Colonic mucosa (tissue), 4 donors: ENCODE measurements around the gene CACHD1. TPM values are rescaled to one million over a fixed set of nuclear protein-coding genes. Genes with fewer than 3 reads are reported as not detected.

Source experiments
- DNase-seq: peaks from one replicate; pipeline ENCODE4 v3.0.0-alpha.2; 2020
- H3K27ac ChIP-seq: fragments of 200-600 bp; one replicate; pipeline ENCODE4 v1.8.0; 2021
- H3K27me3 ChIP-seq: fragments of 200-600 bp; one replicate; pipeline ENCODE4 v1.8.0; 2021
- H3K36me3 ChIP-seq: fragments of 200-600 bp; one replicate; pipeline ENCODE4 v1.8.0; 2021
- H3K4me1 ChIP-seq: fragments of 200-600 bp; one replicate; pipeline ENCODE4 v1.8.0; 2021; ENCODE audit warnings: mild to moderate bottlenecking
- H3K4me3 ChIP-seq: fragments of 200-600 bp; one replicate; pipeline ENCODE4 v1.8.0; 2021
- H3K9ac ChIP-seq, 2 donors: one replicate each; pipeline ENCODE4 v1.7.0; 2013; ENCODE audit warnings: control low read depth in 2 of 2, low read depth in 2 of 2, low read length in 2 of 2
- H3K9me3 ChIP-seq: fragments of 200-600 bp; one replicate; pipeline ENCODE4 v1.8.0; 2021
- intact Hi-C: fragments of 100-400 bp; cut with DNase I; formaldehyde crosslinking; loops from one replicate; pipeline ENCODE4 v1.14.1; 2022
- total RNA-seq, 2 donors: library from RNA; stranded (reverse); fragmentation: NEBNext Ultra II Directional in 1 of 2; extraction: Animal tissue kit (Norgen Biotek cat#: 25700) in 1 of 2; gene quantifications; one replicate each; pipeline ENCODE4 v1.2.1, GENCODE V29; 2021
- TF ChIP-seq, protein P1 (sequence below): fragments of 200-600 bp; IDR thresholded peaks from one replicate; pipeline ENCODE4 v1.8.0; 2022; ENCODE audit warnings: antibody characterized with exemption, mild to moderate bottlenecking
- donor health status: healthy.
- donor health status: DM: no; HTN: no; CAD: no.
- donor health status: DM: no; HTN: no; CAD: no.

CACHD1 gene
- total RNA-seq, 2 donors from 2014 or later = 1.5 to 2.0 TPM

DNA sequence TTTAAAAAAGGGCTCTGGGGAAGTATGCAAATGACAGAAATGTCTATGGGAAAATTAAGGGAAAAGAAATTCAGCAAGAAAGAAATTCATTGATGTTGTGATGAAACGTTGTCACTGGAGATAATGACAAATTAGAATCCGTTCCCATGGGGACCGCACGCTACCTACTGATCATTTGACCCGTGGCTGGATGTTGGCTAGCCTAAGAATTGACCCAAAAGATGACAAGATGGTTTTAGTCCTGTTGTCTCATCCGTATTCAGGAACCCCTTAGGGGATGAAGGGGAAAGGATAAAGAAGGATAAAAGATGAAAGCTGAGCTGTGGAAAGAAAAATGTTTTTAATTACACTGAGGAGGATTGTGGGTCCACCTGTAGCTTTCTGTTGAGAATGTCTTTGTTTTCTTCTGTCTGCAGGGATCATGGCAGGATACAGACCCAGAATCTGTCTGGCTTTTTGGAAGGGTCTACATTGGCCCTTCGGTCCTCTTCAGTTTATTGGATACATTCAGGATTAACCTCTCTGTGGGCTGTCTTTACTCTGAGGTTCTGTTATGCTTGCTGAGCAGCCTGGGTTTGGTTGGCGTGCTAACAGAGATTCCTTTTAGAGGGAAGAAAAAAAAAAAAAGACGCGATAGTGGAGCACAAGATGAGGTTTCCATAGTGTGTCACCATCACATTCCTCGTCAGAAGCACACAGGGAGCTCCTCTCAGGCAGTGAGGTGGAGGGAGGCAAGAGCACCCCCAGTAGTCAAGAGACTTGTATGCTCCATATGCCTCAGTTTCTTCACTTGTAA, 106.2 kb downstream of the CACHD1 start:
- intact Hi-C loops = no loop called here
- TF ChIP-seq, protein P1, sequence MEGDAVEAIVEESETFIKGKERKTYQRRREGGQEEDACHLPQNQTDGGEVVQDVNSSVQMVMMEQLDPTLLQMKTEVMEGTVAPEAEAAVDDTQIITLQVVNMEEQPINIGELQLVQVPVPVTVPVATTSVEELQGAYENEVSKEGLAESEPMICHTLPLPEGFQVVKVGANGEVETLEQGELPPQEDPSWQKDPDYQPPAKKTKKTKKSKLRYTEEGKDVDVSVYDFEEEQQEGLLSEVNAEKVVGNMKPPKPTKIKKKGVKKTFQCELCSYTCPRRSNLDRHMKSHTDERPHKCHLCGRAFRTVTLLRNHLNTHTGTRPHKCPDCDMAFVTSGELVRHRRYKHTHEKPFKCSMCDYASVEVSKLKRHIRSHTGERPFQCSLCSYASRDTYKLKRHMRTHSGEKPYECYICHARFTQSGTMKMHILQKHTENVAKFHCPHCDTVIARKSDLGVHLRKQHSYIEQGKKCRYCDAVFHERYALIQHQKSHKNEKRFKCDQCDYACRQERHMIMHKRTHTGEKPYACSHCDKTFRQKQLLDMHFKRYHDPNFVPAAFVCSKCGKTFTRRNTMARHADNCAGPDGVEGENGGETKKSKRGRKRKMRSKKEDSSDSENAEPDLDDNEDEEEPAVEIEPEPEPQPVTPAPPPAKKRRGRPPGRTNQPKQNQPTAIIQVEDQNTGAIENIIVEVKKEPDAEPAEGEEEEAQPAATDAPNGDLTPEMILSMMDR = no peak
- Histone ChIP-seq H3K36me3 (no peaks in the 10 kb centered on the region), H3K4me3 (no peak overlapping the region), H3K9me3 (no peaks in the 10 kb centered on the region), H3K9ac (no peak overlapping the region), H3K4me1 (no peaks in the 10 kb centered on the region), H3K27me3 (no peaks in the 10 kb centered on the region), H3K27ac (no peak overlapping the region)
- DNase-seq = no peak

DNA sequence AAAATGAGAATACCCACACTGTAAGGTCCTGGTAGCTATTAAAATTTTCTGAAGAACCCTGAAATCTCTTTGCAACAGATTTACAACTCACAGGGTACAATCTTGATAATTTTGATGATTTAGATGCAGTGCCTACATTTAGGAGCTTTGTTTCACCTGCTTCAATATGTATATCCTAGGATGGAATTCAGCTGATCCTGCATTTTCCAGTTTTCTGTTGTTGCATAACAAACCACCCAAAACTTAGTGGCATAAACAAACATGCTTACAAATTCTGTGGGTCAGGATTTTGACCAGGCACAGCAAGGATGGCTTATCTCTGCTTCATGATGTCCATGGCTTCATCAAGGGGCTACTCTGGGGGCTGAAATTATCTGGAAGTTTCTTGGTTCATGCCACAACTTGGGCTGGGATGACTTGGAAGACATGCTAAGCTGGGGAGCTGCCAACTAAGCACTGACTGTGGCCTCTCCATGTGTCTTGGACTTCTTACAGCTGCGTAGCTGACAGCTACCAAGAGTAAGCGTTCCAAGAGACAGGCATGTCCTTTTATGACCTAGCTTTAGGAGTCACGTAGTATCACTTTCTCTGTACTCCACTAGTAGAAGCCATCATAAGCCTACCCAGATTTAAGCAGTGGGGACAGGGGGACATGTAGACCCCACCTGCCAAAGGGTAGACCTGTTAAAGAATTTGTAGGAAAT, 108.5 kb downstream of the CACHD1 start:
- Histone ChIP-seq H3K27ac (no peak overlapping the region), H3K9ac (no peak overlapping the region), H3K4me1 (no peaks in the 10 kb centered on the region), H3K9me3 (no peaks in the 10 kb centered on the region), H3K36me3 (no peaks in the 10 kb centered on the region), H3K4me3 (no peak overlapping the region), H3K27me3 (no peaks in the 10 kb centered on the region)
- TF ChIP-seq, protein P1 = no peak
- DNase-seq = no peak
- intact Hi-C loops = no loop called here

DNA sequence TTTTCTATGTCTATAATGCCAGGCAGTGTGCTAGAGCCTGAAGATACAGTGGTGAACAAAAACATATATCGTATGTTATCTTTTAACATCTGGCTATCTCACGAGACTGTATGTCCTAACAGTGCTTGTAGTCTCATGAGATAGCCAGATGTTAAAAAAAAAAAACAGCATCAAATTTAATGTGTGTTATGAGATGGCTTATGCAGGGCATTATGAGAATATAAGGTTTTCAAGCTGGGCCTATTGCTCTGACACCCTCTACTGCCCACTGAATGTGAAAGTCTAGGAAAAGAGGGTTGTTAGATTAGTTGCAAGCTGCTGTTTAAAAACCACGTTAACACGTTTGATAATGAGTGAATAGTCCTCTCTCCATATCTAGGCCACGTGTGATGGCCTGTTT, 109.8 kb downstream of the CACHD1 start:
- Histone ChIP-seq H3K9ac (no peak overlapping the region), H3K36me3 (no peaks in the 10 kb centered on the region), H3K4me3 (no peak overlapping the region), H3K4me1 (no peaks in the 10 kb centered on the region), H3K27me3 (no peaks in the 10 kb centered on the region), H3K9me3 (no peaks in the 10 kb centered on the region), H3K27ac (no peak overlapping the region)
- TF ChIP-seq, protein P1 = no peak
- DNase-seq = no peak
- intact Hi-C loops = loop anchor here (5.0 kb wide), 1 partner anchor 312 kb away; no protein-coding TSS in a partner anchor

DNA sequence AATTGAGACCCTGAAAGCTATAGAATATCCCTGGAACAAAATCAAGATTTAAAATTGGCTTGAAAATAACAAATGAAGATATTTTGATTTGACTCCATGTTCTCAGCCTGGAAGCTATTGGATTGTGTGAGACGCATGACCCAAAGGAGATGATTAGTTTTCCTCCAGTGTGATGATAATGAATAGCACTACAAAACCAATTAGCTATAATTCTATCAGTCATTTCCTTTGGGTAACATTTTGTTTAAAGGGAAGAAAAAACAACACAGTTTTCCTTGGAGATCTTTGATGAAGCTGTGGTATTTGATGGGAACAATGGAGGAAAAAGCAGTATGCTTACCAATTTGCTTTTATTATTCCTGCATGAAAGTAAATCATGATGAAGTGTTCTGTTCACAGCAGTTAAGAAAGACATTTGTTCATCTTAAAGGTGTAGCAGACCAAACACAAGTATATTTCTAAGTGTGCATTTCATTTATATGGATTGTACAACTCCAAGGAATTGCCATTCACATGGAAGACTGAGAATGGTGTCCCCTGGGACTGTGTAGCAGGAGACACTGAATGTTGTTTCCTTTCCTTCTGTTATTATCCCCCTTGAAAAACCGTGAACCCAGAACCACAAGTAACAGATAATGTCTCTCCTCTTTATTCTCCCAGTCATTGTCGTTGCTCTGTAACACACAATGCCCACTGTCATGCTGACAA, 111.4 kb downstream of the CACHD1 start:
- Histone ChIP-seq H3K9me3 (no peaks in the 10 kb centered on the region), H3K27ac (no peak overlapping the region), H3K27me3 (no peaks in the 10 kb centered on the region), H3K4me3 (no peak overlapping the region), H3K36me3 (no peaks in the 10 kb centered on the region), H3K4me1 (no peaks in the 10 kb centered on the region), H3K9ac (no peak overlapping the region)
- intact Hi-C loops = loop anchor here (5.0 kb wide), 1 partner anchor 314 kb away; no protein-coding TSS in a partner anchor
- DNase-seq = no peak
- TF ChIP-seq, protein P1 = no peak

DNA sequence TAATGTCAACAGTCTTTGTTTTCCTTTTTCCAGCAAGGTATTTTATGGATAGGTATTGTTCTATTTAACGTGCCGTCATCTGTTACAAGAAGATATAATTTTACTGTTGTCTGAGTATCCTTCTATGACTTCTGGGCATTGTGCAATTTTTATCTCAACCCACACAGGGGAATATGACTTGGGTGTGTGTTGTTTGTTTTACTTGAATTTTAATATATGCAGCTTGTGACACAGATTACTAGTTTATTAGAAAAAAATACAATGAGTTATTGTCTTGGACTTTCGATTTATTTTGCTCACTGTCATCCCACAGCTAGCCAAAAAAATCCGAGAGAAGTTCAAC, 111.9 kb downstream of the CACHD1 start:
- intact Hi-C loops = loop anchor here (5.0 kb wide), 1 partner anchor 315 kb away; no protein-coding TSS in a partner anchor
- no peaks in the 10 kb centered on the region for H3K4me1 ChIP-seq
- H3K9me3 ChIP-seq = no peaks in the 10 kb centered on the region
- no peaks in the 10 kb centered on the region for H3K36me3 ChIP-seq
- no peak overlapping the region for H3K9ac ChIP-seq
- DNase-seq = no peak
- no peaks in the 10 kb centered on the region for H3K27me3 ChIP-seq
- H3K4me3 ChIP-seq = no peak overlapping the region
- no peak overlapping the region for H3K27ac ChIP-seq
- TF ChIP-seq, protein P1 = no peak
